ENCODE measurements around the gene HIVEP1.

Gene HIVEP1

DNA sequence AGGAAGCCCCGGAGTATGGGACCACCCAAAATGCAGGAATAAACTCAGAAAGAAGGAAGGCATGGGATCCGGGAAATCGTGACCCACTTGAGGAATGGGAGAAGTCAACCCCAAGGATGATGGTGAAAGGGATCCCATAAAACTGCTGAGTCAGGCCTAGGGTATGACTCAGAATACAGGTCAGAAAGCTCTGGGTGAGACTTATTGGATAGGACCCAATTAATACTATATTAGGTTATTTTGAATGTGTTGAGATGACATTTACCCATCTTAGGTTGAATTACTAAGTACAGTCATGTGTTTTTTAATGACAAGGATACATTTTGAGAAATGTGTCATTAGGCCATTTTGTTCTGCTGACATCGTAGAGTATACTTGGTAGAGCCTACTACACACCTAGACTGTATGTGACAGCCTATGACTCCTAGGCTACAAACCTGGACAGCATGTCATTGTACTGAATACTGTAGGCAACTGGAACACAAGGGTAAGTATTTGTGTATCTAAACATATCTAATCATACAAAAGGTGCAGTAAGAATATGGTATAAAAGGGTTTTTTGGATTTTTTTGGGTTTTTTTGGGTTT is 17.1 kb upstream of the HIVEP1 start:
- no peak for DNase-seq (ENCODE audit: low spot score)

GRCh38 chr6:11996751-11997150 is 15.4 kb upstream of the HIVEP1 start:
- DNase-seq (ENCODE audit: low spot score) = no peak

GRCh38 chr6:11999246-11999645 is 12.9 kb upstream of the HIVEP1 start:
- DNase-seq (ENCODE audit: low spot score) = no peak

DNA sequence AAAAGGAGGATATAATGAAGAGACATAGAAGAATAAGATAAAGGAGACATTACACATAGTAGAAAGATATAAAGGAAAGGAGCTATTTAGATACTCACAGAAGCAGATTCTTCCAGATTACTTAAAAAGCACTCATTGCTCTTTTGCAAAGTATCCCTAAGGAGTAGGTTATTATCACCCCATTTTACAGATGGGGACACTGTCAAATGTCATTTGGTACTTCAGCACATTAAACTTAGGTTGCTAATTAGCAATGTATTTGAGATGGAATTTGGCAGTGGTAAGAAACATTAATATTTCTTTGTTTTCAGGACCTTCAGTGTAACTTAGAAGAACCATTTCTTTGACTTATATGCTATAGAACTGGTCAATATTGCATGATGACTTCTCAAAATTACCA is 11.9 kb upstream of the HIVEP1 start:
- no peak for DNase-seq (ENCODE audit: low spot score)

DNA sequence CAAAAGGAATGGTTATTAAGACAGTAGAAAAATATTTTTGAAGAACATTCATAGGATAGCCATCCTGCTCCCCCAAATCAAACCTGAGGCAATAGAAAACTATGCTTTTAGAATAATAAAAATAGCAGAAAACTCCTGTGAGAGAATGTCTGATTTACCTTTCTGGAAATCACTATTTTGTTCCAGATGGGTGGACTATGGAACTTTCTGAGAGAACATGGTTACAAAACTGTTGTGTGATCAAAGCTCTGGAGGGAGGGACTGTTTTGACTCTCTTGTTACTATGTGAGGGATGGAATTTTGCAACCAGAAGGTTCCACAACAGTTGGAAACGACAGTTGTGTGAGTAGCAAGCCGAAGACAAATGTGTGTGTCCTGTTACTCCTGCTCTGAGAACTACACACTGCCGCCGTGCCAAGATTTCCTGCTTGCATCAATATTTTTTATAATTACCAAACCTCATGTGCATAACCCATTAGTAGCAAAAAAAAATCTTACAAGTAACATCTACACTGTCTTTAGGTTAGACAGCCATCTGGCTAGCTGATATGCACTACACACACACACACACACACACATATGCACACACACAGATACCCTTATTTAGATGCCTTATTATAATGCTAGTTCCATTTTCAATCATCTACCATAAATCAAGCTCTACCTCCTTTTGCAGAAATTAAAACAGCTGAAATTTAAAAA is 11.0 kb upstream of the HIVEP1 start:
- DNase-seq (ENCODE audit: low spot score) = no peak

GRCh38 chr6:12001706-12002435 is 10.2 kb upstream of the HIVEP1 start:
- no peak for DNase-seq (ENCODE audit: low spot score)

GRCh38 chr6:12007473-12007872 is 4.6 kb upstream of the HIVEP1 start:
- no peak for DNase-seq (ENCODE audit: low spot score)

GRCh38 chr6:12007887-12008286 is 4.2 kb upstream of the HIVEP1 start:
- no peak for DNase-seq (ENCODE audit: low spot score)

- peak; percentile 74 for DNase-seq (ENCODE audit: low spot score)
Observed at GRCh38 chr6:12008366-12009179, 3.5 kb upstream of the HIVEP1 start.

GRCh38 chr6:12009180-12009685 is 2.9 kb upstream of the HIVEP1 start:
- DNase-seq (ENCODE audit: low spot score) = no peak

GRCh38 chr6:12009876-12010634 is 2.1 kb upstream of the HIVEP1 start:
- DNase-seq (ENCODE audit: low spot score) = no peak

GRCh38 chr6:12010635-12011275 is 1.4 kb upstream of the HIVEP1 start:
- peak; percentile 49 for DNase-seq (ENCODE audit: low spot score)

DNA sequence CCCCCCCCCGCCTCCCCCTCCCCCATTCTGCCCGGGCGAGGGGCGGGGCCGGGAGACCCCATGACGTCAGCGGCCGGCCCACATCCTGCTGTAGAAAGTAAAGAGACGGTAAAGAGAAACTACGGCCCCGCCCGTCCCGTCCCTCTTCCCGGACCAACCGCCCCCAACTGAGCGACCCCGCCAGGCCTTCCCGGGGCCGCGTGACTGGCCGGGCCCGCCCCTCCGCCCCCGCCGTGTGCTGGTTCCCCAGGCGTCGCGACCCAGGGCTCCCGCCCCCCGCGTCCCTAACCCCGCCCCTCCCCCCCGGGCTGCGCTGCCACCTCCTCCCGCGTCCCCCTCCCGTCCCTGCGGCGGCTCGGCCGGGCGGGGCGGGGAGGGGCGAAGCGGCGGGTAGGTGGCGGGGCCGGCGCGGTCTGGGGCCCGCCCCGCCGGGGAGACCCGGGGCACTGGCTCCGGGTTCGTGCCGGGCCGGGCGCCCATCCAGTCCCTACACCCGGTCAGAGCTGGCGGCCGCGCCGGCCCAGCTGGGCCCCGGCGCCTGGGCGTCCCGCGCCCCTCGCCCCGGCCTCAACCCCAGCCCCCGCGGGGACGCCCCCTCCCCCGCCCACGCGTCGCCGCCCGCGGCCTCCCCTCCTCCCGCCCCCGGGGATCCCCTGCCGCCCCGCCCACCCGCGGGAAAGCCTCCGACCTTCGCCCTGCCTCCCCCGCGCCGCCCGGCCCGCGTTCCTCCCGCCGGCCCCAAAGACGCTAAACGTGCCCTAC is 655 bp upstream of the HIVEP1 start:
- DNase-seq (ENCODE audit: low spot score) = peak; percentile 91

- peak; percentile 64 for DNase-seq (ENCODE audit: low spot score)
Observed at GRCh38 chr6:12012558-12013306, 620 bp downstream of the HIVEP1 start.

- DNase-seq (ENCODE audit: low spot score) = no peak
Observed at GRCh38 chr6:12013307-12013719, 1.2 kb downstream of the HIVEP1 start.

GRCh38 chr6:12014027-12014872 is 2.1 kb downstream of the HIVEP1 start:
- DNase-seq (ENCODE audit: low spot score) = no peak

DNA sequence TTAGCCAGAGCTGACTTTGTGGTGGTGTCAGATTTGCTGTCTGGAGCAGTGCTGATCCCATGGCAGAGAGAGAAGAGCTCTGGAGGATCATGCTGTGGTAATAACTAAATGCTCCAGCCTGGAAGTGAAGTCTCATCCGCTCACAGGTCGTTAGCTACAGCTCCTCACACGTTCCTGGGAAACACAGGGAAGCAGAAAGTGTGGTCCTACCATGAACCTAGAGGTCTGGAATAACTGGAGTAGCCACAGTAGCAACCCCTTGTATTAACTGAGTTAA is 2.7 kb downstream of the HIVEP1 start:
- DNase-seq (ENCODE audit: low spot score) = no peak

GRCh38 chr6:12017263-12017662 is 5.2 kb downstream of the HIVEP1 start:
- no peak for DNase-seq (ENCODE audit: low spot score)

Data from iPS-NIHi11 (cell line).